ENCODE results near the gene PDCD6IP. TPM values are rescaled to one million over a fixed set of nuclear protein-coding genes. Genes with fewer than 3 reads are reported as not detected.

PDCD6IP gene
- total RNA-seq, 1 experiment from 2014 or later = 266 TPM

DNA sequence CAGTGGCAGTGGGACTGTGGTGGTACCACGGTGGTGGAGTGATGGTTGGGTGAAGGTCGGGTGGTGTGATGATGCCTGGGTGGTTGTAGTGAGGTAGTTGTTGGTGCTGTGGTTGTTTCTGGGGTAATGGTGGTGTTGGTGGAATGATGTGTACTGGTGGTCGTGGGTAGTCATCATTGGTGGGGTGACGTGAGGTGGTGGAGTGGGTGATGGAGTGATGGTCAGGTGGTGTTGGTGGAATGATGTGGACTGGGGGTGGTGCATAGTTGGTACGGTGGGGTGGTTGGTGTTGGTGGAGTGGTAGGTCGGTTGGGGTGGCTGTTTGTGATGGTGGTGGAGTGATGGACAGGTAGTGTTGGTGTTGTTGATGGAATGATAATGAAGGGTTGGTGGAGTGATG, 87.1 kb downstream of the PDCD6IP start:
- no peaks in the 10 kb centered on the region for H3K9me2 ChIP-seq (replicated peaks; ENCODE audit: low read length)
- H3K9ac ChIP-seq (ENCODE audit: low read length) = no peak overlapping the region
- no peaks in the 10 kb centered on the region for H4K20me1 ChIP-seq (ENCODE audit: low read length)
- no peaks in the 10 kb centered on the region for H3K4me1 ChIP-seq (ENCODE audit: insufficient read depth, low read length)
- no peak for ATAC-seq
- no peaks in the 10 kb centered on the region for H3K79me2 ChIP-seq (ENCODE audit: low read length)
- BruUV-seq (replicated peaks) = no TSS peak
- ChIA-PET CTCF (no interaction called here), POLR2A (ENCODE audit: unreplicated experiment) (no interaction called here)
- no peak overlapping the region for H3K27ac ChIP-seq (ENCODE audit: low read length)
- TF ChIP-seq, protein P1, sequence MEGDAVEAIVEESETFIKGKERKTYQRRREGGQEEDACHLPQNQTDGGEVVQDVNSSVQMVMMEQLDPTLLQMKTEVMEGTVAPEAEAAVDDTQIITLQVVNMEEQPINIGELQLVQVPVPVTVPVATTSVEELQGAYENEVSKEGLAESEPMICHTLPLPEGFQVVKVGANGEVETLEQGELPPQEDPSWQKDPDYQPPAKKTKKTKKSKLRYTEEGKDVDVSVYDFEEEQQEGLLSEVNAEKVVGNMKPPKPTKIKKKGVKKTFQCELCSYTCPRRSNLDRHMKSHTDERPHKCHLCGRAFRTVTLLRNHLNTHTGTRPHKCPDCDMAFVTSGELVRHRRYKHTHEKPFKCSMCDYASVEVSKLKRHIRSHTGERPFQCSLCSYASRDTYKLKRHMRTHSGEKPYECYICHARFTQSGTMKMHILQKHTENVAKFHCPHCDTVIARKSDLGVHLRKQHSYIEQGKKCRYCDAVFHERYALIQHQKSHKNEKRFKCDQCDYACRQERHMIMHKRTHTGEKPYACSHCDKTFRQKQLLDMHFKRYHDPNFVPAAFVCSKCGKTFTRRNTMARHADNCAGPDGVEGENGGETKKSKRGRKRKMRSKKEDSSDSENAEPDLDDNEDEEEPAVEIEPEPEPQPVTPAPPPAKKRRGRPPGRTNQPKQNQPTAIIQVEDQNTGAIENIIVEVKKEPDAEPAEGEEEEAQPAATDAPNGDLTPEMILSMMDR (conservative IDR thresholded peaks at IDR 0.05; ENCODE audit: low read depth, low read length) = no peak
- TF ChIP-seq EZH2 (IDR thresholded peaks at IDR 0.05; ENCODE audit: low read length, unreplicated experiment) (no peak), EZH2phosphoT487 (IDR thresholded peaks at IDR 0.05; ENCODE audit: borderline replicate concordance, low read length) (no peak)
- no peaks in the 10 kb centered on the region for H3K27me3 ChIP-seq (ENCODE audit: low read length)
- no peaks in the 10 kb centered on the region for H3K36me3 ChIP-seq (ENCODE audit: low read depth, low read length)
- DNase-seq = no peak
- H3K9me3 ChIP-seq (ENCODE audit: low read length) = no peaks in the 10 kb centered on the region
- intact Hi-C loops (cut with micrococcal nuclease) = no loop called here
- no peak overlapping the region for H3K4me2 ChIP-seq (ENCODE audit: low read length)
- H3F3A ChIP-seq (ENCODE audit: low read length, unreplicated experiment) = no peaks in the 10 kb centered on the region
- no peak overlapping the region for H3K4me3 ChIP-seq (ENCODE audit: low read length)
- H2AFZ ChIP-seq (ENCODE audit: low read length) = no peak overlapping the region

DNA sequence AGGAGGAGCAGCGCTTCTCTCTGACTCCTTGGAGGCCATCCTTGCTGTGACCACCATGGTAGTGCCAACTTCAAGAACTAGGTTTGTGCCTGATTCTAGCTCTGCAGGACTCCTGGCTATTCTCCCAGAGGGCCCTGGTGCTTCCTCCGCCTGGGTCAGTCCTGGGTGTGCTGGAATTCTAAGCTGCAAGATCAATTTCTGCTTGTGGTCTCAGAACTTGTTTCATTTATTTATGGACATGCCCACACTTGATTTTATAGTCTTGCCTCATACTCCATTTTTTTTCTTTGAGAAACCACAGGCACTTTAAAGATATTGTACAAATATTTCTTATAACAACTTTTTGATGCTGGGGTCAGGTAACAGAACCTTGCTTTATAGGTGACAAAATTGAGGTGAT, 87.6 kb downstream of the PDCD6IP start:
- Histone ChIP-seq H3F3A (ENCODE audit: low read length, unreplicated experiment) (no peaks in the 10 kb centered on the region), H3K4me1 (ENCODE audit: insufficient read depth, low read length) (no peaks in the 10 kb centered on the region), H3K79me2 (ENCODE audit: low read length) (no peaks in the 10 kb centered on the region), H3K36me3 (ENCODE audit: low read depth, low read length) (no peaks in the 10 kb centered on the region), H3K9me2 (replicated peaks; ENCODE audit: low read length) (no peaks in the 10 kb centered on the region), H3K27ac (ENCODE audit: low read length) (no peak overlapping the region), H3K4me2 (ENCODE audit: low read length) (no peak overlapping the region), H3K9me3 (ENCODE audit: low read length) (no peaks in the 10 kb centered on the region), H3K9ac (ENCODE audit: low read length) (no peak overlapping the region), H4K20me1 (ENCODE audit: low read length) (no peaks in the 10 kb centered on the region), H3K4me3 (ENCODE audit: low read length) (no peak overlapping the region), H3K27me3 (ENCODE audit: low read length) (no peaks in the 10 kb centered on the region), H2AFZ (ENCODE audit: low read length) (no peak overlapping the region)
- ATAC-seq = no peak
- DNase-seq = no peak
- no peak for TF ChIP-seq EZH2phosphoT487 (IDR thresholded peaks at IDR 0.05; ENCODE audit: borderline replicate concordance, low read length)
- TF ChIP-seq EZH2 (IDR thresholded peaks at IDR 0.05; ENCODE audit: low read length, unreplicated experiment) = no peak
- TF ChIP-seq, protein P1 (conservative IDR thresholded peaks at IDR 0.05; ENCODE audit: low read depth, low read length) = no peak
- no TSS peak for BruUV-seq (replicated peaks)
- intact Hi-C loops (cut with micrococcal nuclease) = no loop called here
- CTCF ChIA-PET = no interaction called here
- POLR2A ChIA-PET (ENCODE audit: unreplicated experiment) = no interaction called here

- no peaks in the 10 kb centered on the region for H3K9me3 ChIP-seq (ENCODE audit: low read length)
- no peak for TF ChIP-seq EZH2phosphoT487 (IDR thresholded peaks at IDR 0.05; ENCODE audit: borderline replicate concordance, low read length)
- TF ChIP-seq, protein P1 (conservative IDR thresholded peaks at IDR 0.05; ENCODE audit: low read depth, low read length) = no peak
- no peak for TF ChIP-seq EZH2 (IDR thresholded peaks at IDR 0.05; ENCODE audit: low read length, unreplicated experiment)
- no peak overlapping the region for H3K27ac ChIP-seq (ENCODE audit: low read length)
- POLR2A ChIA-PET (ENCODE audit: unreplicated experiment) = no interaction called here
- intact Hi-C loops (cut with micrococcal nuclease) = no loop called here
- CTCF ChIA-PET = no interaction called here
- H3K27me3 ChIP-seq (ENCODE audit: low read length) = no peaks in the 10 kb centered on the region
- no peak for DNase-seq
- H3K36me3 ChIP-seq (ENCODE audit: low read depth, low read length) = no peaks in the 10 kb centered on the region
- no peak overlapping the region for H3K4me2 ChIP-seq (ENCODE audit: low read length)
- H3K9me2 ChIP-seq (replicated peaks; ENCODE audit: low read length) = no peaks in the 10 kb centered on the region
- no peaks in the 10 kb centered on the region for H3F3A ChIP-seq (ENCODE audit: low read length, unreplicated experiment)
- H3K4me3 ChIP-seq (ENCODE audit: low read length) = no peak overlapping the region
- BruUV-seq (replicated peaks) = no TSS peak
- H3K4me1 ChIP-seq (ENCODE audit: insufficient read depth, low read length) = no peaks in the 10 kb centered on the region
- no peak for ATAC-seq
- no peak overlapping the region for H2AFZ ChIP-seq (ENCODE audit: low read length)
- H3K79me2 ChIP-seq (ENCODE audit: low read length) = no peaks in the 10 kb centered on the region
- no peaks in the 10 kb centered on the region for H4K20me1 ChIP-seq (ENCODE audit: low read length)
- no peak overlapping the region for H3K9ac ChIP-seq (ENCODE audit: low read length)
Observed at GRCh38 chr3:33887478-33887877, 89.0 kb downstream of the PDCD6IP start.
